PFSK-1 (cell line): ENCODE data around the gene THRB.

ENCODE experiments used
- POLR2AphosphoS5 ChIP-seq: IDR thresholded peaks from 2 replicates; pipeline ENCODE4 v1.6.1; 2012; ENCODE audit warnings: low read depth, mild to moderate bottlenecking, control low read depth, low read length, moderate library complexity
- REST ChIP-seq, 2 experiments: IDR thresholded peaks; 2 replicates each; pipeline versions ENCODE4 v1.6.1 to v1.8.0; 2011 to 2012; ENCODE audit warnings: low read depth in 2 of 2, low read length in 2 of 2, control low read depth in 1 of 2, inconsistent platforms in 1 of 2, mild to moderate bottlenecking in 1 of 2, moderate library complexity in 1 of 2; ENCODE audit not compliant: insufficient read depth in 1 of 2
- TAF1 ChIP-seq: IDR thresholded peaks from 2 replicates; pipeline ENCODE4 v1.6.1; 2012; ENCODE audit warnings: low read length, control low read depth, borderline replicate concordance; ENCODE audit not compliant: insufficient read depth

- no peak for TF ChIP-seq TAF1
- TF ChIP-seq POLR2AphosphoS5, result no peak
- no peak for TF ChIP-seq REST (IDR thresholded peaks at IDR 0.05; ENCODE audit: insufficient read depth in 1 of 2, low read depth in 2 of 2, low read length in 2 of 2)
Measured at GRCh38 chr3:24479816-24480215, 14.8 kb downstream of the THRB start.
